SK-MEL-5 (cell line): ENCODE results near the gene XRCC5. TPM values are rescaled to one million over a fixed set of nuclear protein-coding genes. Genes with fewer than 3 reads are reported as not detected.
"Not testable (repeated sequence)": the region's sequence is repeated elsewhere in the genome, so short reads cannot be mapped to it uniquely, and the experiment has no call there.

Source experiments
- DNase-seq: peaks from one replicate; pipeline ENCODE4 v3.0.0-alpha.2; 2016; ENCODE audit warnings: low read depth, low spot score
- in situ Hi-C: cut with HindIII; loops from 2 replicates; pipeline ENCODE4 v1.10.0; 2016; ENCODE audit warnings: low sequenced_read_pairs, high pct_unique_total_duplicates, low pct_unique_long_range_greater_than_20kb
- total RNA-seq: library from RNA; depleted of rRNA; stranded (reverse); fragments of >200 nt; shearing (Covaris generic); gene quantifications from 2 replicates; pipeline ENCODE4 v1.2.3, GENCODE V29; 2014

The XRCC5 gene
- total RNA-seq, 1 experiment from 2014 or later, result 381 TPM

DNA sequence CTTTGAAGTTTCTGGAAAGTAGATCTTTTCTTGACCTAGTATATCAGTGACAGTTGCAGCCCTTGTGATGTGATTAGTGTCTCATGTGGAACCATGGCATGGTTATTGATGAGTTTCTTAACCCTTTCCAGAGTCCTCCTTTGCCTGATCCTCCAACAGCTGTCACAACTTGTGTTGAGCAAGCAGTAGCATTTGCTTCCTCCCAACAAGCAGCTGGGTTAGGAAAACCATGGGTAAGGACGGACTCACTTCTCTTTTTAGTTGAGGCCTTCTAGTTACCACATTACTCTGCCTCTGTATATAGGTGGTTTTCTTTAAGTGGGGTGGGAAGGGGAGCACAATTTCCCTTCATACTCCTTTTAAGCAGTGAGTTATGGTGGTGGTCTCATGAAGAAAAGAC lies 96.3 kb downstream of the XRCC5 start:
- in situ Hi-C loops, result no loop called here
- DNase-seq, result no peak

GRCh38 chr2:216206041-216206703 lies 97.0 kb downstream of the XRCC5 start:
- no peak for DNase-seq
- in situ Hi-C loops, result no loop called here

- in situ Hi-C loops, result no loop called here
- no peak for DNase-seq
Measured at GRCh38 chr2:216206821-216207220, 97.7 kb downstream of the XRCC5 start.

GRCh38 chr2:216208661-216209060 lies 99.5 kb downstream of the XRCC5 start:
- in situ Hi-C loops, DNase-seq: not testable (repeated sequence)

DNA sequence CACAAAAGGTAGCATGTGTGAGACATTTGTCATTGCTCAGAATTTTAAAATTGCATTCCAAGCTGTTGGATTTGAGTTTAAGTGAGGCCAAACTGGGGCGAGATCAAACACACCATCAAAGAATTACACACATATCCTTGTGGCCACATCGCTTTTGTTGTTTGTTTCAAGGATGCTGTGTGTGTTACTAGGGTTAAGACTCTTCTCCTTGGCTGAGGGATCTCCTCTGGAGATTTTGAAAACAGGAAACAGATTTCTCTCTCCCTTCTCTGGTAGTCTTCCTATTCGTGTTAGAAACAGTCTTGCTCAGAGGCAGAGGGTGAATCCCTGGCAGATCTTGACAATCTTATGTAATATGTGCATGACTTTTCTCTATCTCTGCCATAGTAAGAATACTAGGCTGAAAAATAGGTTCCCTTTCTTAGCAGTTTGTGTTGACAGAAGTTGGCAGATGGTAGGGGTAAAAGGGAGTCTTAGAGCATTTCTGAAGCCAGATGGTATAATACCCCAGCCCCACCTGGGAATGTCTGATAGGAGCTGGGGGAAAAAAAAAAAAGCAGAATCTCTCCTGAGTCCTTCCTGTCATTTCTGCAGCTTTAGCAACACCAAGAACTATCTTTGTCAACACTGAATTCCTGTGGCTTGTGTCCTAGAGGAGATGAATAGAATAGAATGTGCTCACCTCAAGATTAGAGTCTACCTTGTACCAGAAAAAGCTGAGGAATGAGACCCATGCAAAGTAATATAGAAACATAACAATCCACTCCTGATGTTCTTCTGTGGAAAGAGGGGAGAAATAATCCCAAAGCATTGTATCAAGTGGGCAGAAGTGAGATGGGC lies 101.8 kb downstream of the XRCC5 start:
- no peak for DNase-seq
- in situ Hi-C loops, result no loop called here

- DNase-seq, result no peak
- in situ Hi-C loops, result no loop called here
Measured at GRCh38 chr2:216211614-216212145, 102.5 kb downstream of the XRCC5 start.

DNA sequence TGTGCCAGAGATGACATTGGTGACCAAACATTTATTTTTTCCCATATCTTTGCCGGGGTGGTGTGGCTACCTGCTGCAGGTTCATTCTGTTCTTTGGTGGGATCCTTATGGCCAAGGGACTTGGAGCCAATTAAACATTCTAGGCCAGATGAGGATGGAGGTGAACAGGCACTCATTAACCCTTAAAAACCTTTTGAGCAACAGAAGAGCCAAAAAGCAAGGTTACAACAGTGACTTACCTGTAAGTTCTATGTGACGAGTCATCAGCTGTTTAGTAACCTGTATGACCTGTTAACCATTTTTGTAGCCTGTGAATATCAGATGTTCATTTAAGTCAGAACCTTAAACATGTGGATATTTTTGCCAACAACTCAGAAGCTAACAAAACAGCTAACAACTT lies 105.6 kb downstream of the XRCC5 start:
- DNase-seq, result no peak
- in situ Hi-C loops, result no loop called here

DNA sequence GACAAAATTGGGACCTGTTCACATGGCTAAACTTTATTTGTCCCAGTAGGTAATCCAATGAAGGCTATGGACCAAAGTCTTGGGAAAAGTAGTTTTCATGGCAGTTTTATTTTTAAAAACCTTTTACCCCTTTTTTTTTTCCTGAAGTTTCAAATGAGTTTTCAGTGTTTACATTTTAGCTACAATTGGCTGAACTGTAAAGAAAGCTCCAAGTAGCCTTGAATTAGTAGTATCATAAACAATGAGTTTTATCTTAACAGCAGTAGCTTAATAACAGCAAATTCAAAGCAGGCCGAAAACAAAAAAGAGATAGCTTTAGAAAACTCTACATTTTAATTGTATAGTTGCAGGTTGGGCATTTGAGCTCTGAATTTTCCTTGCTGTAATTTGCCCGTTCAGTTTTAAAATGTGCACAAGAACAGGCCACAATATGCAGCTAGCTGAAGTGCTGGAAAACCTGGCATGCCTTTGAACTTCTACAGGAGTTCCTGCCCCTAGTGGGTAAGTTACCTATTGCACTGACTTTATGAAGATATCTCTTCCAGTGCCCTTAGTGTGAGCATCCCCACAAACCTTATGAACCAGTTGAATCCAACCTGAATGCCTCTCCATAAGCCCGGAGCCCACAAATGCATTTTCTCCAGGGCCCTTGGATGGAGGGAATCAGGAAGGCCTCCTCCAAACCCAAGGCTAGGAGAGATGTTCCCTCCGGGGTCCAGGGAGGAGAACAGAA lies 106.7 kb downstream of the XRCC5 start:
- in situ Hi-C loops, result no loop called here
- DNase-seq, result peak; percentile 49

DNA sequence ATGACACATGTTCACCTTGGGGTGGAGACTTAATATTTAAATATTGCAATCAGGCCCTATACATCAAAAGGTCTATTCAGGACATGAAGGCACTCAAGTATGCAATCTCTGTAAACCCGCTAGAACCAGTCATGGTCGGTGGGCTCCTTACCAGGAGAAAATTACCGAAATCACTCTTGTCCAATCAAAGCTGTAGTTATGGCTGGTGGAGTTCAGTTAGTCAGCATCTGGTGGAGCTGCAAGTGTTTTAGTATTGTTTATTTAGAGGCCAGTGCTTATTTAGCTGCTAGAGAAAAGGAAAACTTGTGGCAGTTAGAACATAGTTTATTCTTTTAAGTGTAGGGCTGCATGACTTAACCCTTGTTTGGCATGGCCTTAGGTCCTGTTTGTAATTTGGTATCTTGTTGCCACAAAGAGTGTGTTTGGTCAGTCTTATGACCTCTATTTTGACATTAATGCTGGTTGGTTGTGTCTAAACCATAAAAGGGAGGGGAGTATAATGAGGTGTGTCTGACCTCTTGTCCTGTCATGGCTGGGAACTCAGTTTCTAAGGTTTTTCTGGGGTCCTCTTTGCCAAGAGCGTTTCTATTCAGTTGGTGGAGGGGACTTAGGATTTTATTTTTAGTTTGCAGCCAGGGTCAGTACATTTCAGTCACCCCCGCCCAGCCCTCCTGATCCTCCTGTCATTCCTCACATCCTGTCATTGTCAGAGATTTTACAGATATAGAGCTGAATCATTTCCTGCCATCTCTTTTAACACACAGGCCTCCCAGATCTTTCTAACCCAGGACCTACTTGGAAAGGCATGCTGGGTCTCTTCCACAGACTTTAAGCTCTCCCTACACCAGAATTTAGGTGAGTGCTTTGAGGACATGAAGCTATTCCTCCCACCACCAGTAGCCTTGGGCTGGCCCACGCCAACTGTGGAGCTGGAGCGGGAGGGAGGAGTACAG lies 108.1 kb downstream of the XRCC5 start:
- in situ Hi-C loops, result no loop called here
- peak; percentile 17 for DNase-seq

DNA sequence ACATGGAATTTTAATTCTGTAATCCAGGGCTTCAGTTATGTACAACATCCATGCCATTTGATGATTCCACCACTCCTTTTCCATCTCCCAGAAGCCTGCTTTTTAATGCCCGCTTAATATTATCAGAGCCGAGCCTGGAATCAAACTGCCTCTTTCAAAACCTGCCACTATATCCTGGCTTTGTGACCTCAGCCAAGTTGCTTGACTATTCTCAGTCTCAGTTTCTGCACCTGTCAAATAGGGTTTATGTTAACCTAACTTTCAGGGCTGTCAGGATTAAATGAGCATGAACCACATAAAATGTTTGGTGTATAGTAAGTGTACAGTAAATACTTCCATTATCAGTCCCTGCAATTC lies 108.7 kb downstream of the XRCC5 start:
- DNase-seq, result no peak
- in situ Hi-C loops, result no loop called here

DNA sequence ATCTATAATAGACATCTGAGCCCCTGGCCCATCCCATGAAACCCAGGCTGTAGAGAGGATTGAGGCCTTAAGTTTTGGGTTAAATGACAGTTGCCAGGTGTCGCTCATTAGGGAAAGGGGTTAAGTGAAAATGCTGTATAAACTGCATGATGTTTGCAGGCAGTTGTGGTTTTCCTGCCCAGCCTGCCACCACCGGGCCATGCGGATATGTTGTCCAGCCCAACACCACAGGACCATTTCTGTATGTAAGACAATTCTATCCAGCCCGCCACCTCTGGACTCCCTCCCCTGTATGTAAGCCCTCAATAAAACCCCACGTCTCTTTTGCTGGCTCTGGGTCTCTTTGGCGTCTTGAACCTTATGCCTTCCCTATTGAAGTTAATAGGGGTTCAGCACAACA lies 110.7 kb downstream of the XRCC5 start:
- no peak for DNase-seq
- in situ Hi-C loops, result no loop called here

DNA sequence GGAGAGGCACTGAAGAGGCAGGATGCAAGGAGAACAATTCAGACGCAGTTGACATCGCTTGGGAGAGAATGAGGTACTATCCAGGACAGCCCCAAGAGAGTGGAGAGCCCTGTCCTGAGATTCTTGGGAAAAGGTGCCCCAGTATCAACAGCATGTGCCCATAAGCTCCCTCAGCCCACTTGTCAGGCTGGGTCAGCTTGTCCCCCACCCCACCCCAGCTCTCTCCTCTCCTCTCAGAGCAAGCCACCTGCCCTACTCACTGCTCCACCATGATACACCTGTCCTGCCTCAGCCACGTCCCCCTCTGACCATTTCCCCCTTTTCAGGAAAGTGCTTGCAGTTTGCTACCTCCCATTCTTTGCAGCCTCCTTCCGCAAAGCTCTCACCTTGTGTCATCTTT lies 111.8 kb downstream of the XRCC5 start:
- in situ Hi-C loops, result no loop called here
- DNase-seq, result no peak

DNA sequence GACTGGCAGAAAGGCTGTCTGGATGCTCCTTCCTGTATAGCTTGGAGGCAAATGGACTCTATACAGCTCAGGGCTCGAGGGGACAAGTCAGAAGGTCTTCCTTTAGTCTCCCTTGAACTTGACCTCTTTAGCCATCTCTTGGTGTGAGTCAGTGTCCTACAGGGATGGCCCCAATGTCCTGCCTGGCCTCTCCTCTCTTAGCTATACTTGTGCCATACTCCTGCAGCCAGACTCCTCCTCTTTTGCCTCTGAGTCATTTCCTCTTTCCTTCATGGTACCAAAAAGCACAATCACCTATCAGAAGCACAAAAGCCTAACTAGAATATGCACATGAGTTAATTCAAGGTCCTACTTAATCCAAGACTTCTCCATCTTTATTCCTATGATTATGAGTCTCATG lies 112.7 kb downstream of the XRCC5 start:
- in situ Hi-C loops, result no loop called here
- DNase-seq, result no peak

DNA sequence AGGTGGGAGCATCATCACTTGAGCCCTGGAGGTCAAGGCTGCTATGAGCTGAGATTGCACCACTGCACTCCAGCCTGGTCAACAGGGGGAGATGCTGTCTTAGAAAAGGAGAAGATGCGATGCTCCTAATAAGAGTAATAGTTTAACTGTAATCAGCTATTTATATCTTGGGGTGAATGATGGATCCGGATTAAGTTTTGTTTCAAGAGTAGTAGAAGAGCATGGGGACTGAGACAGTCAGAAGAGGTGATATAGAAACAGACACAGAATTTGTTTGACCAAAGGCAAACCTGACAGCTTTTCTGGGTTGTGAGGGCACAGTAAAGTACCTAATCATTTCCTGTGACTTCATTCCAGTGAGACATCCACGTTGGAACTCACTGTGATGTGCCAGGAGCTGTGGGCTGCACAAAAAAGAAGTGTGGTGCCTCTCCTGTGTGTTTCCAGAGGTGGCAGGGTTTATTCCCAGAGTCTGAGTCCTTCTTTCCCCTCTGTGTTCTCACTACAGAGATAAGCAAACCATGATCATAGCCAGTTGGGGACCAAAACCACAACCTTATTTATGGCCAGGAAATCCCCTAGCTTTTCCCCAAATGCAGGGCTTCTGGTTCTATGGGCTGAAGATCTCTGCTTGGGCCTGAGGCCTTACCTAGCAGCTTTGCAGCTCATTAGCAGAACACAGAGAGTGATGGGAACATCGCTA lies 113.7 kb downstream of the XRCC5 start:
- in situ Hi-C loops, result no loop called here
- peak; percentile 46 for DNase-seq

DNA sequence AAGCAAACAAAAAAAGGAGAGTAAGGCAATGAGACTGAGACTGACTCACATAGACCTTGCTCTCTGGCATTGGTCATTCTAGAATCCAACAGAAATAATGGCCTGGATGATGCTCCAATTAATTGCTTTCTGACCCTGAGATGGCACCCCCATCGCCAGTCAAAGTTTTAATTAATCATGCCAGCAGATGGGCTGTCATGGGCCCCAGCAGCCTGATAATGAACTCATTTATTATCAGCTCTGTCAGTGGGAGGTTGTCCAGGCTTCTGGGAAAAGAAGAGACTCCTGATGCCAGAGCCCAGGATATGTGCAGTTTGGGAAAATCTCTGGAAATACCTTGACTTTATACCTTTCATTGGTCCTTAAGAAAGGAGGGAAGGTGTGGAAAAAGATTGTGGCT lies 115.2 kb downstream of the XRCC5 start:
- no peak for DNase-seq
- in situ Hi-C loops, result no loop called here

DNA sequence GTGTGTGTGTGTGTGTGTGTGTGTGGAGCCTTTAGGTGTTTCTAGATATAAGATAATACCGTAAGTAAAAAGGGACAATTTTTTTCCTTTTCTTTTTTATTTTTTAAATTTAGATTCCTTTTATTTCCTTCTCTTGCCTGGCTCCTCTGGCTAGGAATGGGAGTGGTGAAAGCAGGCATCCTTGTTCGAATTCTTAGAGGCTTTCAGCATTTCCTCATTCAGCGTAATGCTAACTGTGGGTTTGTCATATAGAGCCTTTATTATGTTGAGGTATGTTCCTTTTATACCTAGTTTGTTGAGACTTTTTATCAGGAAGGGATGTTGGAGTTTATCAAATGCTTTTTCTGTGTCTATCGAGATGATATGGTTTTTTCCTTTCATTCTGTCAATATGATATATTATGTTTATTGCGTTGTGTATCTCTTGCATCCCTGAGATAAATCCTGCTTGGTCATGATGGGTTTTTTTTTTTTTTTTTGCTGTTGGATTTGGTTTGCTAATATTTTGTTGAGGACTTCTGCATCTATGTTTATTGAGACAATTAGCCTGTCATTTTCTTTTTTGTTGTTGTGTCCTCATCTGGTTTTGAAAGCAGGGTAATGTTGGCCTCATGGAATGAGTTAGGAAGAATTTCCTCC lies 120.2 kb downstream of the XRCC5 start:
- no peak for DNase-seq
- in situ Hi-C loops, result no loop called here
